HCT116 (cell line): ENCODE results near the gene PREPL. TPM values are rescaled to one million over a fixed set of nuclear protein-coding genes. Genes with fewer than 3 reads are reported as not detected.

ENCODE experiments used
- ATAC-seq: fragments of 200-7000 bp; cut with Tn5 transposase; 2 replicates; pipeline ENCODE4 v1.9.1; 2020; ENCODE audit warnings: mild to moderate bottlenecking, moderate library complexity
- BruUV-seq: library from RNA; stranded (reverse); fragments of 400-500 nt; replicated peaks from 2 replicates; lab custom pipeline; 2021; lab: Mats Ljungman, UMichigan
- CTCF ChIA-PET: fragments of 300-600 bp; sonication (Branson Sonifier 250); formaldehyde crosslinking; loops from one replicate; lab custom pipeline; 2021; ENCODE audit warnings: antibody characterized with exemption; lab: Charles Lee
- POLR2A ChIA-PET: fragments of 300-600, 350-600 bp; sonication (Branson Sonifier 250); formaldehyde crosslinking; loops from one replicate; lab custom pipeline; 2021; ENCODE audit warnings: antibody characterized with exemption; lab: Charles Lee
- RAD21 ChIA-PET, 2 experiments: fragments of 300-600 bp; sonication (Branson Sonifier 250); formaldehyde crosslinking; loops; one replicate each; lab custom pipeline; 2023; ENCODE audit warnings: low total read pairs in 2 of 2; ENCODE audit not compliant: uncharacterized antibody in 2 of 2, unreplicated experiment in 2 of 2, low non-redundant PET in 1 of 2; lab: Charles Lee
- DNase-seq: peaks from one replicate; pipeline ENCODE4 v3.0.0-alpha.2; 2010; ENCODE audit warnings: low read depth, low spot score
- H2AFZ ChIP-seq: fragments of 200-600 bp; shearing (Covaris generic), sonication (generic); 2 replicates; pipeline ENCODE4 v1.6.1; 2017; ENCODE audit warnings: low read depth, mixed run types, mixed read lengths, antibody characterized with exemption, low read length; ENCODE audit not compliant: poor library complexity, severe bottlenecking
- H3K27ac ChIP-seq: 2 replicates; pipeline ENCODE4 v1.5.1; 2012; ENCODE audit warnings: low read depth, low read length
- H3K27me3 ChIP-seq: fragments of 200-600 bp; sonication (generic); 2 replicates; pipeline ENCODE4 v1.6.1; 2016; ENCODE audit warnings: mixed run types, low read length, mixed read lengths; ENCODE audit not compliant: insufficient read depth
- H3K36me3 ChIP-seq, 2 experiments: fragments of 200-500 bp in 1 of 2; fragments of 200-600 bp in 1 of 2; sonication (Bioruptor generic) in 1 of 2; sonication (generic) in 1 of 2; 2 replicates each; pipeline versions ENCODE4 v1.5.1 to v1.6.1; 2014 to 2016; ENCODE audit warnings: low read length in 2 of 2, inconsistent platforms in 1 of 2, mixed read lengths in 1 of 2, mixed run types in 1 of 2; ENCODE audit not compliant: insufficient read depth in 2 of 2, control insufficient read depth in 1 of 2
- H3K4me1 ChIP-seq, 2 experiments: fragments of 200-600 bp in 1 of 2; sonication (generic) in 1 of 2; 2 replicates each; pipeline versions ENCODE4 v1.5.1 to v1.6.1; 2012 to 2017; ENCODE audit warnings: low read length in 2 of 2, inconsistent platforms in 1 of 2, mild to moderate bottlenecking in 1 of 2, mixed read lengths in 1 of 2, mixed run types in 1 of 2, moderate library complexity in 1 of 2; ENCODE audit not compliant: insufficient read depth in 2 of 2, control insufficient read depth in 1 of 2
- H3K4me2 ChIP-seq: fragments of 200-600 bp; sonication (generic); 2 replicates; pipeline ENCODE4 v1.6.1; 2017; ENCODE audit warnings: mixed run types, low read length, mixed read lengths
- H3K4me3 ChIP-seq, 2 experiments: fragments of 200-600 bp in 1 of 2; sonication (generic) in 1 of 2; replicated peaks in 1 of 2; 2 replicates each; pipeline ENCODE4 v1.5.1; 2011 to 2016; ENCODE audit warnings: low read length in 2 of 2, control low read depth in 1 of 2, low read depth in 1 of 2, mild to moderate bottlenecking in 1 of 2, mixed read lengths in 1 of 2, mixed run types in 1 of 2
- H3K79me2 ChIP-seq: fragments of 200-600 bp; sonication (generic); 2 replicates; pipeline ENCODE4 v1.6.1; 2017; ENCODE audit warnings: mild to moderate bottlenecking, mixed run types, low read length, moderate library complexity, mixed read lengths; ENCODE audit not compliant: insufficient read depth
- H3K9ac ChIP-seq: fragments of 200-600 bp; sonication (generic); 2 replicates; pipeline ENCODE4 v1.6.1; 2016; ENCODE audit warnings: low read length, mixed read lengths
- H3K9me2 ChIP-seq: fragments of 200-600 bp; sonication (generic), shearing (Covaris generic); 2 replicates; pipeline ENCODE4 v1.6.1; 2017; ENCODE audit warnings: mixed run types, mild to moderate bottlenecking, moderate library complexity; ENCODE audit not compliant: insufficient read depth
- H3K9me3 ChIP-seq, 2 experiments: fragments of 200-500 bp in 1 of 2; fragments of 200-600 bp in 1 of 2; sonication (Bioruptor generic) in 1 of 2; sonication (generic) in 1 of 2; 2 replicates each; pipeline ENCODE4 v1.6.1; 2014 to 2017; ENCODE audit warnings: low read length in 2 of 2, mixed read lengths in 2 of 2, inconsistent platforms in 1 of 2, low read depth in 1 of 2, mild to moderate bottlenecking in 1 of 2, mixed run types in 1 of 2, moderate library complexity in 1 of 2; ENCODE audit not compliant: control insufficient read depth in 1 of 2, insufficient read depth in 1 of 2
- H4K20me1 ChIP-seq: fragments of 200-600 bp; sonication (generic), shearing (Covaris generic); 2 replicates; pipeline ENCODE4 v1.6.1; 2017; ENCODE audit warnings: mixed run types, mild to moderate bottlenecking, moderate library complexity; ENCODE audit not compliant: insufficient read depth
- CBX3 ChIP-seq: IDR thresholded peaks from 2 replicates; pipeline ENCODE4 v1.6.1; 2012; ENCODE audit warnings: low read depth
- CEBPB ChIP-seq: IDR thresholded peaks from 2 replicates; pipeline ENCODE4 v1.6.1; 2012; ENCODE audit warnings: low read depth
- EGR1 ChIP-seq: IDR thresholded peaks from 2 replicates; pipeline ENCODE4 v1.6.1; 2012; ENCODE audit warnings: low read depth
- ELF1 ChIP-seq: IDR thresholded peaks from 2 replicates; pipeline ENCODE4 v1.6.1; 2012; ENCODE audit warnings: low read depth, borderline replicate concordance
- EZH2phosphoT487 ChIP-seq: fragments of 200-600 bp; IDR thresholded peaks from 2 replicates; pipeline ENCODE4 v1.6.1; 2018; ENCODE audit warnings: antibody characterized with exemption, borderline replicate concordance
- FOSL1 ChIP-seq: IDR thresholded peaks from 2 replicates; pipeline ENCODE4 v1.6.1; 2012; ENCODE audit warnings: low read depth
- JUND ChIP-seq: IDR thresholded peaks from 2 replicates; pipeline ENCODE4 v1.6.1; 2012
- RAD21 ChIP-seq: IDR thresholded peaks from 2 replicates; pipeline ENCODE4 v1.6.1; 2012; ENCODE audit warnings: low read depth, mild to moderate bottlenecking
- SIN3A ChIP-seq: IDR thresholded peaks from 2 replicates; pipeline ENCODE4 v1.6.1; 2012; ENCODE audit warnings: low read depth
- SP1 ChIP-seq: IDR thresholded peaks from 2 replicates; pipeline ENCODE4 v1.6.1; 2012; ENCODE audit warnings: low read depth
- TCF7L2 ChIP-seq: IDR thresholded peaks from 2 replicates; pipeline ENCODE4 v1.7.0; 2011; ENCODE audit warnings: borderline replicate concordance, inconsistent platforms; ENCODE audit not compliant: insufficient read depth, insufficient read length; ENCODE audit errors: extremely low read depth
- YY1 ChIP-seq: IDR thresholded peaks from 2 replicates; pipeline ENCODE4 v1.6.1; 2011; ENCODE audit warnings: low read length, low read depth, moderate library complexity, mild to moderate bottlenecking; ENCODE audit not compliant: insufficient replicate concordance; ENCODE audit errors: extremely low read depth
- intact Hi-C: fragments of 100-400 bp; cut with micrococcal nuclease; formaldehyde crosslinking; loops from 2 replicates; pipeline ENCODE4 v1.10.0; 2022
- total RNA-seq: library from RNA; stranded (reverse); gene quantifications from one replicate; pipeline ENCODE4 v1.2.1, GENCODE V29; 2021; ENCODE audit not compliant: unreplicated experiment
- TF ChIP-seq, protein P1 (sequence below): IDR thresholded peaks from 2 replicates; pipeline ENCODE4 v1.6.1; 2012; ENCODE audit warnings: low read depth
- TF ChIP-seq, protein P2 (sequence below), 3 experiments: fragments of 200-600 bp in 1 of 3; sonication (generic) in 1 of 3; IDR thresholded peaks in 2 of 3; conservative IDR thresholded peaks in 1 of 3; 2 replicates each; pipeline ENCODE4 v1.5.1; 2012 to 2017; ENCODE audit warnings: low read depth in 2 of 3, low read length in 2 of 3, antibody characterized with exemption in 1 of 3, borderline replicate concordance in 1 of 3, control low read depth in 1 of 3, mild to moderate bottlenecking in 1 of 3, mixed read lengths in 1 of 3, mixed run types in 1 of 3, moderate library complexity in 1 of 3; ENCODE audit not compliant: insufficient read depth in 1 of 3

Gene PREPL
- total RNA-seq, 1 experiment from 2014 or later = 31.1 TPM

DNA sequence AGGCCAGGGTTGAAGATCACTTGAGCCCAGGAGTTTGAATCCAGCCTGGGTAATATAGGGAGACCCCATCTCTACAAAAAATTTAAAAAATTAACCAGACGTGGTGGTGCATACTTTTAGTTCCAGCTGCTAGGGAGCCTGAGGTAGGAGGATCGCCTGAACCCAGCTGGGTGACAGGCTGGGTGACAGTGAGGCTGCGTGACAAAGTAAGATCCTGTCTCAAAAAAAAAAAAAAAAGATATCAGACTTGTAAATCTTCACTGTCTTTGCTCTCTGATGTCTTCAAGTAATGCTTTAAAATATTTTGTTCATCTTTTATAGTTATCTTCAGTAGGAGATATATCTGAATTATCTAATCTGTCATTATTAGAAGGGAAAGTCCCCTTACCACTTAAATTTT lies 11.0 kb upstream of the PREPL start:
- Histone ChIP-seq H3K79me2 (peaks cover 4% of the 10 kb centered on the region; the same call in 1 of the 2 replicates), H4K20me1 (no peaks in the 10 kb centered on the region), H3K4me2 (no peak overlapping the region), H3K9me2 (no peaks in the 10 kb centered on the region), H3K9me3 (no peaks in the 10 kb centered on the region), H3K27ac (no peak overlapping the region), H3K9ac (no peak overlapping the region), H3K4me1 (no peaks in the 10 kb centered on the region), H3K36me3 (no peaks in the 10 kb centered on the region), H3K4me3 (no peak overlapping the region), H2AFZ (no peak overlapping the region), H3K27me3 (no peaks in the 10 kb centered on the region)
- ChIA-PET RAD21 (no interaction called here), CTCF (no interaction called here), POLR2A (interaction anchor here (1.0 kb wide), 1 partner anchor 10 kb away, joined by 4 read pairs; the partner anchor contains the start of gene CAMKMT)
- intact Hi-C loops = no loop called here
- DNase-seq (no peak), ATAC-seq (no peak)
- no TSS peak for BruUV-seq
- no peak for TF ChIP-seq JUND
- no peak for TF ChIP-seq SIN3A
- no peak for TF ChIP-seq CEBPB
- no peak for TF ChIP-seq YY1
- TF ChIP-seq, protein P1, sequence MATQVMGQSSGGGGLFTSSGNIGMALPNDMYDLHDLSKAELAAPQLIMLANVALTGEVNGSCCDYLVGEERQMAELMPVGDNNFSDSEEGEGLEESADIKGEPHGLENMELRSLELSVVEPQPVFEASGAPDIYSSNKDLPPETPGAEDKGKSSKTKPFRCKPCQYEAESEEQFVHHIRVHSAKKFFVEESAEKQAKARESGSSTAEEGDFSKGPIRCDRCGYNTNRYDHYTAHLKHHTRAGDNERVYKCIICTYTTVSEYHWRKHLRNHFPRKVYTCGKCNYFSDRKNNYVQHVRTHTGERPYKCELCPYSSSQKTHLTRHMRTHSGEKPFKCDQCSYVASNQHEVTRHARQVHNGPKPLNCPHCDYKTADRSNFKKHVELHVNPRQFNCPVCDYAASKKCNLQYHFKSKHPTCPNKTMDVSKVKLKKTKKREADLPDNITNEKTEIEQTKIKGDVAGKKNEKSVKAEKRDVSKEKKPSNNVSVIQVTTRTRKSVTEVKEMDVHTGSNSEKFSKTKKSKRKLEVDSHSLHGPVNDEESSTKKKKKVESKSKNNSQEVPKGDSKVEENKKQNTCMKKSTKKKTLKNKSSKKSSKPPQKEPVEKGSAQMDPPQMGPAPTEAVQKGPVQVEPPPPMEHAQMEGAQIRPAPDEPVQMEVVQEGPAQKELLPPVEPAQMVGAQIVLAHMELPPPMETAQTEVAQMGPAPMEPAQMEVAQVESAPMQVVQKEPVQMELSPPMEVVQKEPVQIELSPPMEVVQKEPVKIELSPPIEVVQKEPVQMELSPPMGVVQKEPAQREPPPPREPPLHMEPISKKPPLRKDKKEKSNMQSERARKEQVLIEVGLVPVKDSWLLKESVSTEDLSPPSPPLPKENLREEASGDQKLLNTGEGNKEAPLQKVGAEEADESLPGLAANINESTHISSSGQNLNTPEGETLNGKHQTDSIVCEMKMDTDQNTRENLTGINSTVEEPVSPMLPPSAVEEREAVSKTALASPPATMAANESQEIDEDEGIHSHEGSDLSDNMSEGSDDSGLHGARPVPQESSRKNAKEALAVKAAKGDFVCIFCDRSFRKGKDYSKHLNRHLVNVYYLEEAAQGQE = no peak
- TF ChIP-seq EZH2phosphoT487 = no peak
- no peak for TF ChIP-seq FOSL1
- TF ChIP-seq EGR1 = no peak
- no peak for TF ChIP-seq ELF1
- TF ChIP-seq, protein P2, sequence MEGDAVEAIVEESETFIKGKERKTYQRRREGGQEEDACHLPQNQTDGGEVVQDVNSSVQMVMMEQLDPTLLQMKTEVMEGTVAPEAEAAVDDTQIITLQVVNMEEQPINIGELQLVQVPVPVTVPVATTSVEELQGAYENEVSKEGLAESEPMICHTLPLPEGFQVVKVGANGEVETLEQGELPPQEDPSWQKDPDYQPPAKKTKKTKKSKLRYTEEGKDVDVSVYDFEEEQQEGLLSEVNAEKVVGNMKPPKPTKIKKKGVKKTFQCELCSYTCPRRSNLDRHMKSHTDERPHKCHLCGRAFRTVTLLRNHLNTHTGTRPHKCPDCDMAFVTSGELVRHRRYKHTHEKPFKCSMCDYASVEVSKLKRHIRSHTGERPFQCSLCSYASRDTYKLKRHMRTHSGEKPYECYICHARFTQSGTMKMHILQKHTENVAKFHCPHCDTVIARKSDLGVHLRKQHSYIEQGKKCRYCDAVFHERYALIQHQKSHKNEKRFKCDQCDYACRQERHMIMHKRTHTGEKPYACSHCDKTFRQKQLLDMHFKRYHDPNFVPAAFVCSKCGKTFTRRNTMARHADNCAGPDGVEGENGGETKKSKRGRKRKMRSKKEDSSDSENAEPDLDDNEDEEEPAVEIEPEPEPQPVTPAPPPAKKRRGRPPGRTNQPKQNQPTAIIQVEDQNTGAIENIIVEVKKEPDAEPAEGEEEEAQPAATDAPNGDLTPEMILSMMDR (IDR thresholded peaks at IDR 0.05 in 2 of 3, conservative IDR thresholded peaks at IDR 0.05 in 1 of 3; ENCODE audit: borderline replicate concordance in 1 of 3, insufficient read depth in 1 of 3, low read depth in 2 of 3, low read length in 2 of 3) = no peak
- TF ChIP-seq RAD21 = no peak
- TF ChIP-seq TCF7L2 = no peak
- TF ChIP-seq CBX3 = no peak
- TF ChIP-seq SP1 = no peak
